Neural cell (in vitro differentiated cells): ENCODE results near the gene CABYR. TPM values are rescaled to one million over a fixed set of nuclear protein-coding genes. Genes with fewer than 3 reads are reported as not detected.

Experiments
- H2AFZ ChIP-seq: fragments of 200-600, 300-800 bp; sonication (generic), shearing (Covaris generic); 2 replicates; pipeline ENCODE4 v1.6.0; 2014; ENCODE audit warnings: low read depth, mild to moderate bottlenecking, antibody characterized with exemption, low read length, moderate library complexity
- H3F3A ChIP-seq: fragments of 200-600 bp; shearing (Covaris generic); 2 replicates; pipeline ENCODE4 v1.6.1; 2016; ENCODE audit warnings: mild to moderate bottlenecking, moderate library complexity, mixed read lengths, antibody characterized with exemption, low read length; ENCODE audit not compliant: insufficient read depth, poor library complexity, severe bottlenecking
- H3K27ac ChIP-seq: fragments of 200-600, 300-800 bp; sonication (generic), shearing (Covaris generic); 2 replicates; pipeline ENCODE4 v1.5.1; 2014; ENCODE audit warnings: mild to moderate bottlenecking, low read length, moderate library complexity
- H3K27me3 ChIP-seq: fragments of 300-800, 200-600 bp; sonication (generic), shearing (Covaris generic); 2 replicates; pipeline ENCODE4 v1.6.0; 2014; ENCODE audit warnings: mild to moderate bottlenecking, low read depth, low read length, moderate library complexity; ENCODE audit not compliant: insufficient read depth
- H3K36me3 ChIP-seq: fragments of 300-800, 200-600 bp; sonication (generic), shearing (Covaris generic); 2 replicates; pipeline ENCODE4 v1.5.1; 2014; ENCODE audit warnings: mild to moderate bottlenecking, antibody characterized with exemption, low read length, moderate library complexity; ENCODE audit not compliant: insufficient read depth
- H3K4me2 ChIP-seq: fragments of 300-800, 200-600 bp; sonication (generic), shearing (Covaris generic); 2 replicates; pipeline ENCODE4 v1.6.0; 2014; ENCODE audit warnings: mild to moderate bottlenecking, low read length
- H3K4me3 ChIP-seq: fragments of 300-800, 200-600 bp; sonication (generic), shearing (Covaris generic); 2 replicates; pipeline ENCODE4 v1.5.1; 2014; ENCODE audit warnings: mild to moderate bottlenecking, low read length, moderate library complexity
- H3K79me2 ChIP-seq: fragments of 200-600 bp; shearing (Covaris generic); replicated peaks from 2 replicates; pipeline ENCODE4 v1.6.0; 2014; ENCODE audit warnings: mild to moderate bottlenecking, low read length, moderate library complexity; ENCODE audit not compliant: insufficient read depth
- H3K9ac ChIP-seq: fragments of 300-800, 200-600 bp; sonication (generic), shearing (Covaris generic); 2 replicates; pipeline ENCODE4 v1.6.1; 2016; ENCODE audit warnings: mild to moderate bottlenecking, low read length, mixed read lengths
- H3K9me2 ChIP-seq: fragments of 200-600 bp; shearing (Covaris generic); 2 replicates; pipeline ENCODE4 v1.6.1; 2016; ENCODE audit warnings: mild to moderate bottlenecking, low read length, mixed read lengths; ENCODE audit not compliant: insufficient read depth
- H3K9me3 ChIP-seq: fragments of 200-600, 300-800 bp; sonication (generic), shearing (Covaris generic); 2 replicates; pipeline ENCODE4 v1.6.1; 2016; ENCODE audit warnings: mild to moderate bottlenecking, mixed run types, low read length, moderate library complexity, mixed read lengths
- H4K20me1 ChIP-seq: fragments of 200-600 bp; shearing (Covaris generic); 2 replicates; pipeline ENCODE4 v1.6.1; 2016; ENCODE audit warnings: mild to moderate bottlenecking, mixed run types; ENCODE audit not compliant: insufficient read depth
- CTCF ChIP-seq: fragments of 450-650 bp; IDR thresholded peaks from 2 replicates; pipeline ENCODE4 v1.5.1; 2014; ENCODE audit warnings: antibody characterized with exemption, mild to moderate bottlenecking, moderate library complexity; ENCODE audit not compliant: poor library complexity, severe bottlenecking
- EP300 ChIP-seq: fragments of 450-650 bp; conservative IDR thresholded peaks from 2 replicates; pipeline ENCODE4 v1.6.1; 2014; ENCODE audit warnings: antibody characterized with exemption, mild to moderate bottlenecking, moderate library complexity; ENCODE audit not compliant: poor library complexity, severe bottlenecking
- EZH2 ChIP-seq: fragments of 200-600, 300-800 bp; shearing (Covaris generic), sonication (generic); IDR thresholded peaks from 2 replicates; pipeline ENCODE4 v1.6.1; 2014; ENCODE audit warnings: antibody characterized with exemption, low read length, borderline replicate concordance, mild to moderate bottlenecking; ENCODE audit not compliant: insufficient read depth, poor library complexity, severe bottlenecking
- MXI1 ChIP-seq: fragments of 450-650 bp; conservative IDR thresholded peaks from 2 replicates; pipeline ENCODE4 v1.6.1; 2014; ENCODE audit warnings: antibody characterized with exemption, mild to moderate bottlenecking; ENCODE audit not compliant: poor library complexity, severe bottlenecking
- POLR2AphosphoS5 ChIP-seq: IDR thresholded peaks from 2 replicates; pipeline ENCODE4 v1.6.1; 2012
- RAD21 ChIP-seq: fragments of 450-650 bp; conservative IDR thresholded peaks from 2 replicates; pipeline ENCODE4 v1.6.1; 2014; ENCODE audit warnings: antibody characterized with exemption, mild to moderate bottlenecking, moderate library complexity
- REST ChIP-seq: IDR thresholded peaks from 2 replicates; pipeline ENCODE4 v1.6.1; 2012; ENCODE audit warnings: borderline replicate concordance
- SMC3 ChIP-seq: fragments of 450-650 bp; conservative IDR thresholded peaks from 2 replicates; pipeline ENCODE4 v1.6.1; 2014; ENCODE audit warnings: antibody characterized with exemption, mild to moderate bottlenecking, moderate library complexity; ENCODE audit not compliant: poor library complexity
- TAF1 ChIP-seq: IDR thresholded peaks from 2 replicates; pipeline ENCODE4 v1.6.1; 2012; ENCODE audit warnings: low read depth
- polyA plus RNA-seq: library from polyadenylated mRNA; depleted of rRNA; stranded (reverse); fragments of >200 nt; gene quantifications from 2 replicates; pipeline ENCODE4 v1.2.3, GENCODE V29; 2014

Gene CABYR
- polyA plus RNA-seq, 1 donor from 2014 or later = 6.9 TPM

GRCh38 chr18:24094561-24094960 is 44.3 kb upstream of the CABYR start:
- no peak overlapping the region for H2AFZ ChIP-seq
- no peaks in the 10 kb centered on the region for H3K9me2 ChIP-seq
- no peak overlapping the region for H3K9ac ChIP-seq
- H3K9me3 ChIP-seq = no peaks in the 10 kb centered on the region
- H3K27me3 ChIP-seq = no peaks in the 10 kb centered on the region
- no peak overlapping the region for H3K4me3 ChIP-seq
- peaks cover 5% of the 10 kb centered on the region for H3K36me3 ChIP-seq
- no peak for TF ChIP-seq MXI1
- no peak for TF ChIP-seq SMC3
- no peak for TF ChIP-seq EZH2
- no peak for TF ChIP-seq RAD21
- H3K79me2 ChIP-seq = no peaks in the 10 kb centered on the region
- H3F3A ChIP-seq = no peaks in the 10 kb centered on the region
- no peaks in the 10 kb centered on the region for H4K20me1 ChIP-seq
- no peak overlapping the region for H3K4me2 ChIP-seq
- no peak overlapping the region for H3K27ac ChIP-seq

GRCh38 chr18:24095976-24096375 is 42.9 kb upstream of the CABYR start:
- H2AFZ ChIP-seq = no peak overlapping the region
- H3K9me2 ChIP-seq = no peaks in the 10 kb centered on the region
- H4K20me1 ChIP-seq = no peaks in the 10 kb centered on the region
- no peak overlapping the region for H3K4me2 ChIP-seq
- no peak overlapping the region for H3K27ac ChIP-seq
- H3K4me3 ChIP-seq = no peak overlapping the region
- H3K9me3 ChIP-seq = no peaks in the 10 kb centered on the region
- H3K27me3 ChIP-seq = no peaks in the 10 kb centered on the region
- no peaks in the 10 kb centered on the region for H3F3A ChIP-seq
- peaks cover 5% of the 10 kb centered on the region for H3K36me3 ChIP-seq
- H3K9ac ChIP-seq = no peak overlapping the region
- H3K79me2 ChIP-seq = no peaks in the 10 kb centered on the region
- TF ChIP-seq CTCF (no peak), POLR2AphosphoS5 (no peak), TAF1 (no peak), MXI1 (no peak), EZH2 (no peak), REST (no peak), RAD21 (no peak), EP300 (no peak), SMC3 (no peak)
